ENCODE measurements around the gene RBX1.
"Not testable (repeated sequence)": the region's sequence is repeated elsewhere in the genome, so short reads cannot be mapped to it uniquely, and the experiment has no call there.

Gene RBX1

GRCh38 chr22:40950962-40951794, at the start of gene RBX1:
Gene RBX1 (plus strand): TSS chr22:40951378. CDS start chr22:40951399, 21 bp downstream.
- H3K4me3 ChIP-seq (ENCODE audit: low read depth, low read length), result peak within 1 kb of the TSS; percentile 92
- ChIA-PET POLR2A (interaction anchor here (0.7 to 2.8 kb wide), 6 partner anchors 9 to 172 kb away, joined by 3 to 18 read pairs (median 4); partner anchors contain the start of genes EP300 and ST13), CTCF (interaction anchor here (0.7 to 3.2 kb wide), 4 partner anchors 29 to 286 kb away, joined by 3 to 21 read pairs (median 4); no protein-coding TSS in a partner anchor)
- no peak for TF ChIP-seq CTCF (IDR thresholded peaks at IDR 0.05; ENCODE audit: insufficient read depth, low read length, missing control alignments)
- peak; percentile 91 for DNase-seq (ENCODE audit: low read depth, low spot score)

GRCh38 chr22:40904101-40904500, 47.1 kb upstream of the RBX1 start:
- POLR2A ChIA-PET, result no interaction called here
- no peak for TF ChIP-seq CTCF (IDR thresholded peaks at IDR 0.05; ENCODE audit: insufficient read depth, low read length, missing control alignments)
- CTCF ChIA-PET, result interaction anchor here (0.8 to 2.7 kb wide), 2 partner anchors 10 to 19 kb away, joined by 3 to 13 read pairs; no protein-coding TSS in a partner anchor
- DNase-seq (ENCODE audit: low read depth, low spot score), result no peak
- no peak overlapping the region for H3K4me3 ChIP-seq (ENCODE audit: low read depth, low read length)

DNA sequence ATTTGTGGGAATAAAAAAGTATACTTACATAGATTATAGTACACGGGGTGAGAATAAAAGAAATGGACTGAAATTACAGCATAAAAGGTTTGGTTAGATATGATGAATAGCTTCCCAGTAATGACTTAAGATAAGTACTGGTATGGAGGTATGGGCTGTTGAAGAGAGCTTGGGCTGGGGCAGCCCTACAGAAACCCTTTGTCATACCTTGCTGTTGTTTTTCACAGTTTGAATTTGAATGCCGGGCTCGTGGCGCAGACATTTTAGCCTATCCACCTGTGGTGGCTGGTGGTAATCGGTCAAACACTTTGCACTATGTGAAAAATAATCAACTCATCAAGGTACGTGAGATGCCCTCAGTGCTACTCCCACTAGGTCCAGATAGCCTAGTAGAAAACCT, 42.3 kb upstream of the RBX1 start:
- DNase-seq (ENCODE audit: low read depth, low spot score), result no peak
- ChIA-PET CTCF (interaction anchor here (3.5 to 8.7 kb wide), 2 partner anchors 9 to 14 kb away, joined by 29 to 85 read pairs; no protein-coding TSS in a partner anchor), POLR2A (no interaction called here)
- no peak for TF ChIP-seq CTCF (IDR thresholded peaks at IDR 0.05; ENCODE audit: insufficient read depth, low read length, missing control alignments)
- no peak overlapping the region for H3K4me3 ChIP-seq (ENCODE audit: low read depth, low read length)

DNA sequence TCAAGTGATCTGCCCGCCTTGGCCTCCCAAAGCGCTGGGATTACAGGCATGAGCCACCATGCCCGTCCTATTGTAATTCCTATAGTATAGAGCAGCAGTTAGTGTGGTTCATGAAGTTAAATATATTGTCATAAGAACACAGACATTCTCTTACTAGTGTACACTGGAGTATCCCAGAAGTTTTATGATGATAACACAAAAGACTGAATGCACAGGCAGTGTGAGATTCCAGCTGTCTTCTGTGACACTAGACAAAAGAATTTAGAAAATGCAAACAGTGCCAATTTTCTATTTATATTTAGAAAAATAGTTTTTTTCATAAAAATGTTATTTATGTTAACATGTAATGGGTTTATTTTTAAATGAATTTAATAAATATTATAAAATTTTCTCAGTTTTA, 39.4 kb upstream of the RBX1 start:
- ChIA-PET POLR2A (no interaction called here), CTCF (interaction anchor here (8.7 kb wide), 1 partner anchor 12 kb away, joined by 85 read pairs; no protein-coding TSS in a partner anchor)
- no peak for DNase-seq (ENCODE audit: low read depth, low spot score)
- no peak overlapping the region for H3K4me3 ChIP-seq (ENCODE audit: low read depth, low read length)
- no peak for TF ChIP-seq CTCF (IDR thresholded peaks at IDR 0.05; ENCODE audit: insufficient read depth, low read length, missing control alignments)

GRCh38 chr22:40912987-40913386, 38.2 kb upstream of the RBX1 start:
- CTCF ChIA-PET, result interaction anchor here (8.7 kb wide), 1 partner anchor 10 kb away, joined by 85 read pairs; no protein-coding TSS in a partner anchor
- POLR2A ChIA-PET, result not testable (repeated sequence)

DNA sequence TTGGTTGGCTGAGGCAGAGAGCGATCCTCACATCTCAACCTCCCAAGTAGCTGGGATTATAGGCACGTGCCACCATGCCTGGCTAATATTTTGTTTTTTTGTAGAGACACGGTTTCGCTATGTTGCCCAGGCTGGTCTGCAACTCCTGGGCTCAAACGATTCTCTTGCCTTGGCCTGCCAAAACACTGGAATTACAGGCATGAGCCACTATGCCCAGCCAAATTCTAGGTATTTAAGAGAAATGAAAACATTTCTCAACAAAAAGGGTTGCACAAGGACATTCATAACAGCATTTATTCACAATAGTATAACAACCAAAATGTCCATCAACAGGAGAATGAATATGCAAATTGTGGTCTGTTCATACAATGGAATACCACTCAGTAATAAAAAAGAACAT, 31.7 kb upstream of the RBX1 start:
- POLR2A ChIA-PET, result no interaction called here
- no peak for DNase-seq (ENCODE audit: low read depth, low spot score)
- CTCF ChIA-PET, result interaction anchor here (1.1 kb wide), 1 partner anchor 318 kb away, joined by 3 read pairs; no protein-coding TSS in a partner anchor
- H3K4me3 ChIP-seq (ENCODE audit: low read depth, low read length), result no peak overlapping the region
- TF ChIP-seq CTCF (IDR thresholded peaks at IDR 0.05; ENCODE audit: insufficient read depth, low read length, missing control alignments), result no peak

More at GRCh38 chr22:40912987-40913386, 38.2 kb upstream of the RBX1 start:
- DNase-seq (ENCODE audit: low read depth, low spot score); H3K4me3 ChIP-seq (ENCODE audit: low read depth, low read length): not testable (repeated sequence)
